Loucy (cell line): ENCODE results near the gene DDX25.

Experiments used
- H2AFZ ChIP-seq: fragments of 200-600 bp; sonication (generic); 2 replicates; pipeline ENCODE4 v1.6.0; 2016; ENCODE audit warnings: antibody characterized with exemption, mild to moderate bottlenecking, low read length, moderate library complexity
- H3F3A ChIP-seq: fragments of 200-600 bp; 2 replicates; pipeline ENCODE4 v1.6.0; 2016; ENCODE audit warnings: antibody characterized with exemption, low read depth, mild to moderate bottlenecking
- H3K27me3 ChIP-seq: fragments of 200-600 bp; sonication (generic); 2 replicates; pipeline ENCODE4 v1.6.1; 2014; ENCODE audit warnings: low read length, mild to moderate bottlenecking; ENCODE audit not compliant: insufficient read depth, poor library complexity, severe bottlenecking
- H3K36me3 ChIP-seq: fragments of 200-600 bp; sonication (generic); 2 replicates; pipeline ENCODE4 v1.6.1; 2016; ENCODE audit warnings: low read length; ENCODE audit not compliant: insufficient read depth
- H3K4me1 ChIP-seq: fragments of 200-600 bp; sonication (generic); 2 replicates; pipeline ENCODE4 v1.5.1; 2014; ENCODE audit warnings: low read length, mild to moderate bottlenecking; ENCODE audit not compliant: insufficient read depth, poor library complexity, severe bottlenecking
- H3K4me2 ChIP-seq: fragments of 200-600 bp; sonication (generic); 2 replicates; pipeline ENCODE4 v1.6.0; 2014; ENCODE audit warnings: antibody characterized with exemption, low read length, low read depth, mild to moderate bottlenecking; ENCODE audit not compliant: poor library complexity, severe bottlenecking
- H3K4me3 ChIP-seq: fragments of 200-600 bp; sonication (generic); 2 replicates; pipeline ENCODE4 v1.5.1; 2014; ENCODE audit warnings: low read length, mild to moderate bottlenecking, mixed read lengths; ENCODE audit not compliant: poor library complexity, severe bottlenecking
- H3K79me2 ChIP-seq: fragments of 200-600 bp; sonication (generic); 2 replicates; pipeline ENCODE4 v1.6.1; 2014; ENCODE audit warnings: low read length; ENCODE audit not compliant: insufficient read depth
- H3K9ac ChIP-seq: fragments of 200-600 bp; sonication (generic); 2 replicates; pipeline ENCODE4 v1.6.0; 2014; ENCODE audit warnings: mild to moderate bottlenecking, low read depth, low read length, moderate library complexity; ENCODE audit not compliant: poor library complexity, severe bottlenecking
- H3K9me2 ChIP-seq: fragments of 200-600 bp; sonication (generic); replicated peaks from 2 replicates; pipeline ENCODE4 v1.6.1; 2016; ENCODE audit warnings: low read depth, low read length, mixed read lengths
- H3K9me3 ChIP-seq: fragments of 200-600 bp; sonication (generic); 2 replicates; pipeline ENCODE4 v1.6.1; 2014; ENCODE audit warnings: mild to moderate bottlenecking, antibody characterized with exemption, low read length, low read depth; ENCODE audit not compliant: insufficient read depth
- H4K20me1 ChIP-seq: fragments of 200-600 bp; sonication (generic); 2 replicates; pipeline ENCODE4 v1.6.0; 2014; ENCODE audit warnings: antibody characterized with exemption, low read length, mild to moderate bottlenecking; ENCODE audit not compliant: insufficient read depth, poor library complexity, severe bottlenecking
- EZH2phosphoT487 ChIP-seq: fragments of 200-600 bp; IDR thresholded peaks from 2 replicates; pipeline ENCODE4 v1.6.1; 2018; ENCODE audit warnings: antibody characterized with exemption, mild to moderate bottlenecking, moderate library complexity, borderline replicate concordance
- TF ChIP-seq, protein P1 (sequence below): fragments of 200-600 bp; sonication (generic); conservative IDR thresholded peaks from 2 replicates; pipeline ENCODE4 v1.5.1; 2014; ENCODE audit warnings: mild to moderate bottlenecking, antibody characterized with exemption, low read length

The DDX25 gene

DNA sequence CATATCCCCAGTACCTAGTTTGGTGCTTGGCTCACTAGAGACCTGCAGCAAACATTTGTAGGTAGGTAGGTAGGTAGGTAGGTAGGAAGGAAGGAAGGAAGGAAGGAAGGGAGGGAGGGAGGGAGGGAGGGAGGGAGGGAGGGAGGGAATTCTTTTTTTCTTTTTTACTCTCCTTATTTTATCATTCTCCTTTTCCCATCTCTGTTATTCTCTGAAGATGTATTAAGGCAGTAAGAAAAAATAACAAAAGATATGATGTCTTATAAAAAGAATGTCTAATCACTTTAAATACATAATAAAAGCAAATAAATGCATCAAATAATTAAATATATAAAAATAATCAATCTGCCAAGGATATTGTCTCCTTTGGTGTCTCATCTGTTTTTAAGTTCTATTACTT is 70.0 kb downstream of the DDX25 start:
- Histone ChIP-seq H3K79me2 (no peaks in the 10 kb centered on the region), H3K36me3 (no peaks in the 10 kb centered on the region), H3K4me1 (no peaks in the 10 kb centered on the region), H3K4me3 (no peak overlapping the region), H2AFZ (no peak overlapping the region), H3F3A (no peaks in the 10 kb centered on the region), H3K9me3 (no peaks in the 10 kb centered on the region), H3K9me2 (no peaks in the 10 kb centered on the region), H3K4me2 (no peak overlapping the region), H3K9ac (no peak overlapping the region), H4K20me1 (no peaks in the 10 kb centered on the region), H3K27me3 (no peaks in the 10 kb centered on the region)
- TF ChIP-seq, protein P1, sequence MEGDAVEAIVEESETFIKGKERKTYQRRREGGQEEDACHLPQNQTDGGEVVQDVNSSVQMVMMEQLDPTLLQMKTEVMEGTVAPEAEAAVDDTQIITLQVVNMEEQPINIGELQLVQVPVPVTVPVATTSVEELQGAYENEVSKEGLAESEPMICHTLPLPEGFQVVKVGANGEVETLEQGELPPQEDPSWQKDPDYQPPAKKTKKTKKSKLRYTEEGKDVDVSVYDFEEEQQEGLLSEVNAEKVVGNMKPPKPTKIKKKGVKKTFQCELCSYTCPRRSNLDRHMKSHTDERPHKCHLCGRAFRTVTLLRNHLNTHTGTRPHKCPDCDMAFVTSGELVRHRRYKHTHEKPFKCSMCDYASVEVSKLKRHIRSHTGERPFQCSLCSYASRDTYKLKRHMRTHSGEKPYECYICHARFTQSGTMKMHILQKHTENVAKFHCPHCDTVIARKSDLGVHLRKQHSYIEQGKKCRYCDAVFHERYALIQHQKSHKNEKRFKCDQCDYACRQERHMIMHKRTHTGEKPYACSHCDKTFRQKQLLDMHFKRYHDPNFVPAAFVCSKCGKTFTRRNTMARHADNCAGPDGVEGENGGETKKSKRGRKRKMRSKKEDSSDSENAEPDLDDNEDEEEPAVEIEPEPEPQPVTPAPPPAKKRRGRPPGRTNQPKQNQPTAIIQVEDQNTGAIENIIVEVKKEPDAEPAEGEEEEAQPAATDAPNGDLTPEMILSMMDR, result no peak
- TF ChIP-seq EZH2phosphoT487, result no peak

DNA sequence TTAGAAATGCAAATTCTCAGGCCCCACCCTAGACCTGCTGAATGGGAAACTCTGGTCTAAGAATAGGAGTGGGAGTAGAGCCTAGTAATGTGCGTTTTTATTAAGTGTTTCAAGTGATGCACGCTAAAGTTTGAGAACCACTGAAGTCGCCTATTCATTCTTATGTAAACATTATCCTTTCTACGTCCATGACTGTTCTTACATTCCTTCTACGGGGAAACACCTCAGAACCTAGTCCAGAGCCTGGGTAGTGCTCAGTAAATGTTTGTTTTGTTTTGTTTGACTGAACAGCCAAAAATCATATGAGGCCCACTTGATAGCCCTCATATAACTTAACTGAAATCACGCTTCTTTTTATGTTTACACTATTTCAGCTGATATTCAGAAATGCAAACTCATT is 71.3 kb downstream of the DDX25 start:
- H3F3A ChIP-seq, result no peaks in the 10 kb centered on the region
- no peaks in the 10 kb centered on the region for H3K4me1 ChIP-seq
- no peak overlapping the region for H3K4me3 ChIP-seq
- no peak for TF ChIP-seq EZH2phosphoT487
- TF ChIP-seq, protein P1, result no peak
- H3K36me3 ChIP-seq, result no peaks in the 10 kb centered on the region
- no peaks in the 10 kb centered on the region for H3K9me3 ChIP-seq
- H3K4me2 ChIP-seq, result no peak overlapping the region
- no peaks in the 10 kb centered on the region for H3K79me2 ChIP-seq
- H2AFZ ChIP-seq, result no peak overlapping the region
- no peak overlapping the region for H3K9ac ChIP-seq
- no peaks in the 10 kb centered on the region for H4K20me1 ChIP-seq
- no peaks in the 10 kb centered on the region for H3K9me2 ChIP-seq
- no peaks in the 10 kb centered on the region for H3K27me3 ChIP-seq

DNA sequence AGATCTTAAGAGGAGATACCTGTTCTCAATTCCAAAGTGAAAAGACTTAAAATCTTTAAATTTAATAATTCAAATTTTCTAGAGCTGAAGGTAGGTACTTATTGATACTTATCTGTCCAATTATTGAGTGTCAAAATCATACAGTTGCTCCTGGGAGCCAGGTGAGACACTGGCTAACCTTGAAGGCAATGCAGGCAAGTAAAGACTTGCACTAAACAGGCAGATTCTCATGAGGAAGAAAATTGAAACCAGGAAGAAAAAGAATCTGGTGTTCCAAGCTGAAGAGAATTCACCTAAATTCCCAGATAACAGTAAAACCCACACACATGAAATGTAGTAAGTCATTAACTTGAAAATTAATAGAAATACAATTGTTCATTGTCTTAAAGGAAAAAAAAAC is 71.8 kb downstream of the DDX25 start:
- no peaks in the 10 kb centered on the region for H3K9me3 ChIP-seq
- H3K79me2 ChIP-seq, result no peaks in the 10 kb centered on the region
- H3K9ac ChIP-seq, result no peak overlapping the region
- H3K4me3 ChIP-seq, result no peak overlapping the region
- no peaks in the 10 kb centered on the region for H3F3A ChIP-seq
- no peaks in the 10 kb centered on the region for H3K9me2 ChIP-seq
- H3K27me3 ChIP-seq, result no peaks in the 10 kb centered on the region
- no peaks in the 10 kb centered on the region for H3K4me1 ChIP-seq
- H4K20me1 ChIP-seq, result no peaks in the 10 kb centered on the region
- H2AFZ ChIP-seq, result no peak overlapping the region
- no peaks in the 10 kb centered on the region for H3K36me3 ChIP-seq
- no peak overlapping the region for H3K4me2 ChIP-seq
- TF ChIP-seq, protein P1, result no peak
- TF ChIP-seq EZH2phosphoT487, result no peak
